Epithelial cell of esophagus (primary cell): ENCODE results near the gene GNB1L.

Source experiments
- DNase-seq: peaks from one replicate; pipeline ENCODE4 v3.0.0; 2010; ENCODE audit warnings: low read depth
- H3K4me3 ChIP-seq: 2 replicates; pipeline ENCODE4 v1.5.1; 2011; ENCODE audit warnings: mild to moderate bottlenecking, low read length, control low read depth
- CTCF ChIP-seq: IDR thresholded peaks from 2 replicates; pipeline ENCODE4 v1.5.1; 2011; ENCODE audit warnings: low read depth, mild to moderate bottlenecking, low read length, control low read depth, inconsistent platforms; ENCODE audit not compliant: insufficient read depth; ENCODE audit errors: missing control alignments

The GNB1L gene

GRCh38 chr22:19854778-19855503 lies at the start of gene GNB1L, which contains the start of gene RTL10:
Gene GNB1L (minus strand): TSS chr22:19854874. CDS start chr22:19821355, 33,519 bp downstream.
Gene RTL10 (minus strand): TSS chr22:19854874. CDS start chr22:19852261, 2,613 bp downstream.
- TF ChIP-seq CTCF: no peak
- H3K4me3 ChIP-seq: peak within 1 kb of the TSS; percentile 95
- DNase-seq: peak; percentile 98

- TF ChIP-seq CTCF: no peak
- H3K4me3 ChIP-seq: no peak overlapping the region
- DNase-seq: no peak
Observed at GRCh38 chr22:19904174-19904856, 49.6 kb upstream of the GNB1L start.

- H3K4me3 ChIP-seq: no peak overlapping the region
- no peak for DNase-seq
- no peak for TF ChIP-seq CTCF
Observed at GRCh38 chr22:19903513-19903912, 48.8 kb upstream of the GNB1L start.

- H3K4me3 ChIP-seq: no peak overlapping the region
- DNase-seq: no peak
- no peak for TF ChIP-seq CTCF
Observed at GRCh38 chr22:19903031-19903430, 48.4 kb upstream of the GNB1L start.

GRCh38 chr22:19902245-19902715 lies 47.6 kb upstream of the GNB1L start:
- DNase-seq: no peak
- TF ChIP-seq CTCF: no peak
- no peak overlapping the region for H3K4me3 ChIP-seq

- no peak for TF ChIP-seq CTCF
- DNase-seq: no peak
- H3K4me3 ChIP-seq: no peak overlapping the region
Observed at GRCh38 chr22:19901577-19902244, 47.0 kb upstream of the GNB1L start.
